GM20431 (cell line): ENCODE measurements around the gene TCFL5.

ENCODE experiments used
- in situ Hi-C: fragments of 300-500 bp; cut with MseI, MboI; formaldehyde crosslinking; loops from one replicate; pipeline ENCODE4 v1.15.0; 2020; ENCODE audit warnings: low sequenced_read_pairs; ENCODE audit not compliant: unreplicated experiment

TCFL5 gene

GRCh38 chr20:62816031-62816883, 45.4 kb downstream of the TCFL5 start:
- in situ Hi-C loops = no loop called here

DNA sequence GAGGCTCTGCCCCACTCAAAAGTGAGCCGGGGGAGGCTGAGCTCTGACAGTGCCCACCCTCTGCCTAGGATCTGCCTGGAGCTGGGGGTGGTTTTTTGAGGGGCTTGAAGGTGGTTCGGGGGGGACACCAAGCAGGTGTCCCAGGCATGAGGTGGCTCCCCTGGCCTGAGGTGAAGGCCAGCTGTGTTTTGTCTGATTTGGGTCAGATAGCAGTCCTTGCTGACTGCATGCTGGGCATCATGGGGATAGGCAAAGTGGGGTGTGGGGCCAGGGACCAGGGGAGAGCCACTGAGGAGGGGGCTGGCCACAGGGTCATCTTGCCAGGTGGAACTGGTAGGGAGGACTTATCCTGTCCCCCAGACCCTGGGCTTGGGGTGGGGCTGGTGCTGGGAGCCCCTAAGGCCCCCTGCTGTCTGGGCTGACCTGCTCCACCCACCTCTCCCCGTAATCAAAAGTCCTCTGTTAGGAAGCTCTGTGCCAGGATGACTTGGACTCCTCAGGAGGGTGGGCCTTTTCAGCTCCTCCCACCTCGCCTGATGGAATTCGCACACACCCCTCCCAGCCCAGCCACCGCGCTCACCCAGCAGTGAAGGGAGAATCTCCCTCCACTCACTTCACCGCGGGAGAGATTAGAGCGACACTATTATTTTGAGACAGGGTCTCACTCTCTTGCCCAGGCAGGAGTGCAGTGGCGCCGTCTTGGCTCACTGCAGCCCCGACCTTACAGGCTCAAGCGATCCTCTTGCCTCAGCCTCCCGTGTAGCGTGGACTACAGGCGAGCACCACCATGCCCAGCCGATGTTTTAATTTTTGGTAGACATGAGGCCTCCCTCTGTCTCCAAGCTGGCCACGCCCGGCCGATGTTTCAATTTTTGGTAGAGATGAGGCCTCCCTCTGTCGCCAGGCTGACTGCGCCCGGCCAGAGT, 46.3 kb downstream of the TCFL5 start:
- in situ Hi-C loops = no loop called here

DNA sequence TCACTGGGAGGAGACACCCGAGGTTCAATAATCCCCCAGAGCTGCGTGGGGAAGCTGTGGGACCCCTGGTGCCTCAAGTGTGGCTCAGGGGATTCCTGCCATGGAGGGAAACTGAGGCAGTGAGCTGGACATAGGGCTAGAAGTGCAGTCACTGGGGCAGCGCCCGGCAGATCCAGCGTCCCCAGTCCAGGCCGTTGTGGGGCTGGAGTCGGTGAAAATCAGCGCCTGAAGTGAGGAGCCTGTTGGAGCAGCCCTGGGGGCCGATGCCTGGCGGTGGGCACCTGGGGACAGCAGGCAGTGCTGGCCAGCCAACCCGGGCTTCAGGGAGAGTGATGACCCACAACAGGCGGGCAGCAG, 46.9 kb downstream of the TCFL5 start:
- in situ Hi-C loops = no loop called here

- in situ Hi-C loops = no loop called here
Observed at GRCh38 chr20:62814060-62814708, 47.4 kb downstream of the TCFL5 start.

DNA sequence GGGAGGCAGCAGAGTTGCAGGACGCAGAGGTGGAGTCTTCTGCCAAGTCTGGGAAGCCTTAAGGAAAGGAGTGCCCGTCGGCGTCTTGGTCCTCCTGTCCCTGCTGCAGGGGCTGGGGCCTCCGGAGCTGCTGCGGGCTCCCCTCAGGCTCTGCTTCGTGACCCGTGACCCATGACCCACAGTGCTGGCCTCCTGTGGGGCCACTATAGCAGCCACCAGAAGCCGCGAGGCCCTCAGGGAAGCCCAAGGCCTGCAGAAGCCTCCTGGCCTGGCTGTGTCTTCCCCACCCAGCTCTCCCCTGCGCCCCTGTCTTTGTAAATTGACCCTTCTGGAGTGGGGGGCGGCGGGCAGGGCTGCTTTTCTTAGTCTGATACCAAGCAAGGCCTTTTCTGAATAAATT, 48.0 kb downstream of the TCFL5 start:
- in situ Hi-C loops = no loop called here

DNA sequence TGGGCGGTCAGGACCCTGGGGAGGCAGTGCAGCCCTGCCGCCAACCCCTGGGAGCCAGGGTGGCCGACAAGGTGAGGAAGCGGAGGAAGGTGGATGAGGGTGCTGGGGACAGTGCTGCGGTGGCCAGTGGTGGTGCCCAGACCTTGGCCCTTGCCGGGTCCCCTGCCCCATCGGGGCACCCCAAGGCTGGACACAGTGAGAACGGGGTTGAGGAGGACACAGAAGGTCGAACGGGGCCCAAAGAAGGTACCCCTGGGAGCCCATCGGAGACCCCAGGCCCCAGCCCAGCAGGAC, 48.8 kb downstream of the TCFL5 start:
- in situ Hi-C loops = no loop called here

DNA sequence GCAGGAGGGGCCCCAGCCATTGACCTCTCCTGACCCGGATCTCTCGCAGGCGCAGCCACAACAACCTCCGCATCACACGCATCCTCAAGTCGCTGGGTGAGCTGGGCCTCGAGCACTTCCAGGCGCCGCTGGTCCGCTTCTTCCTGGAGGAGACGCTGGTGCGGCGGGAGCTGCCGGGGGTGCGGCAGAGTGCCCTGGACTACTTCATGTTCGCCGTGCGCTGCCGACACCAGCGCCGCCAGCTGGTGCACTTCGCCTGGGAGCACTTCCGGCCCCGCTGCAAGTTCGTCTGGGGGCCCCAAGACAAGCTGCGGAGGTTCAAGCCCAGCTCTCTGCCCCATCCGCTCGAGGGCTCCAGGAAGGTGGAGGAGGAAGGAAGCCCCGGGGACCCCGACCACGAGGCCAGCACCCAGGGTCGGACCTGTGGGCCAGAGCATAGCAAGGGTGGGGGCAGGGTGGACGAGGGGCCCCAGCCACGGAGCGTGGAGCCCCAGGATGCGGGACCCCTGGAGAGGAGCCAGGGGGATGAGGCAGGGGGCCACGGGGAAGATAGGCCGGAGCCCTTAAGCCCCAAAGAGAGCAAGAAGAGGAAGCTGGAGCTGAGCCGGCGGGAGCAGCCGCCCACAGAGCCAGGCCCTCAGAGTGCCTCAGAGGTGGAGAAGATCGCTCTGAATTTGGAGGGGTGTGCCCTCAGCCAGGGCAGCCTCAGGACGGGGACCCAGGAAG, 49.3 kb downstream of the TCFL5 start:
- in situ Hi-C loops = no loop called here

- in situ Hi-C loops = no loop called here
Observed at GRCh38 chr20:62811720-62812119, 49.9 kb downstream of the TCFL5 start.

DNA sequence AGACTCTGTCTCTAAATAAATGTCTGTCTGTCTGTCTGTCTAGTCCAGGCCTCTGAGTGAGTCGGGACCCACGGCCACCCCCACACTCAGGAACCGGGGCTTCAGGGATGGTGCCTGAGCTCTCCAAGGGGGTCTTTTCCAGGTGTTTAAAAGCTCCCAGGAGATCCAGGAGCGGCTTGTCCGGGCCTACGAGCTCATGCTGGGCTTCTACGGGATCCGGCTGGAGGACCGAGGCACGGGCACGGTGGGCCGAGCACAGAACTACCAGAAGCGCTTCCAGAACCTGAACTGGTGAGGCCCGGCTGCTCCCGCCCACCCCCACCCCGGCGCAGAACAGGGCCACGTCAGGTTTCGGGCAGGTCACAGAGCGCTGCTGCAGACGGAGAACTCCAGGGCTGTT, 50.3 kb downstream of the TCFL5 start:
- in situ Hi-C loops = no loop called here

DNA sequence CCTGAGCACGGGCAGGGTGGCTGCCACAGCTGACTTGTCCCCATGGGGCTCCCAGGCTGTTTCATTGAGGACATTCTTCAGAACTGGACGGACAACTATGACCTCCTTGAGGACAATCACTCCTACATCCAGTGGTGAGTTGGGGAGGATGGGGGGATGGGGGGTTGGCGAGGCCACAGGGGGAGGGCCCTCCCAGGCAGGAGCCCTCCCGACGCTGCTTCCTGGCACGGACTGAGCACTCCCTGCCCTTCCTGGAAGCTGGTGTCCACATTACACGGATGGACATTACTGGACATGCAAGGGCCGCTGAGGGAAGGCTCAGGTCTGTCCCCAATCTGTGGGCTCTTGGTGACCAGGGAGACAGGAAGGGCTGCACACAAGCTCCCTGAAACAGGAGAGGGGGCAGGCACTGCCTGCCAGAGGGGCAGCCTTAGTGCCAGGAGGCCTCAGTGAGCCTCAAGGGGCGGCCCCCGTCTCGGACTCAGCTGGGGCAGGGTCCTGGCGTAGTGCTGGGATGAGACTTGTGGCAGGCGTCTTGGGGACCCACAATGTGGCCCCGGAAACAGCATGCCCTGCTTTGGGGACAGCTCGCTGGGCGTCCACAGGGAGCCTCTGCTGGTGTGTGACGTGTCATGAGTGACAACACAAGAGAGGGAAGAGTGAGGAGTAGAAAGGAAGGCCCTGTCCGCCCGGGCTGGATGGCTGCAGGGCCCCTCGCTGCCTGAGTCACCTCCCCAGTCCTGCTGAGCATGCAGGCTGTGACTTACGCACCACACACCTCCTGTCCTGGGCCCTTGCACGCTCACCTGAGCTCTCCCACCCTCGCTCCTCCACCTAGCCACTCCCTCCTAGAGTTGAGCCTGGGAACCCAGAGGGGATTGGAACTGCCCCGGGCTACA, 51.8 kb downstream of the TCFL5 start:
- in situ Hi-C loops = no loop called here

DNA sequence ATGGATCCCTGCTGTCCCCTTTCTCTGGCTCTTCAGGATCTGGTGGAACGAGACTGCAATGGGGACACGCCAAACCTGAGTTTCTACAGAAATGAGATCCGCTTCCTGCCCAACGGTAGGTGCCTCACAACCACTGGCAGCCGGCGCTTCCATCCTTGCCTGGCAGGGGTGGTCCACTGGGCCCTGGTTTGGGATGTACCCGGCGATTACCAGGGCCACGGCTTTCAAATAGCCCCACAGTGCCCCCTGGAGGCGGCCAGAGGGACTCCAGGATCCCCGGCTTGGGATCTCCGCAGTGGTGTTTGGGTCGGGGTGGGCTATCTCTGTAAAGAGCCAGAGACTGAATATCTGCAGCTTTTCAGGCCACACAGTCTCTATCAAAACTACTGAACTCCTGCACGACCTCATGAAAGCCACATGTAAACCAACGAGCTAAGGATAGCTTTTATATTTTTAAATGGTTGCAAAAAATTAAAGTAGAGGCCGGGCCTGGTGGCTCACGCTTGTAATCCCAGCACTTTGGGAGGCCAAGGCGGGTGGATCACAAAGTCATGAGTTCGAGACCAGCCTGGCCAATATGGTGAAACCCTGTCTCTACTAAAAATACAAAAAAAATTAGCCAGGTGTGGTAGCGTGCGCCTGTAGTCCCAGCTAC, 53.3 kb downstream of the TCFL5 start:
- in situ Hi-C loops = no loop called here

- in situ Hi-C loops = no loop called here
Observed at GRCh38 chr20:62807444-62808210, 54.0 kb downstream of the TCFL5 start.

GRCh38 chr20:62806383-62807050, 55.1 kb downstream of the TCFL5 start:
- in situ Hi-C loops = no loop called here

DNA sequence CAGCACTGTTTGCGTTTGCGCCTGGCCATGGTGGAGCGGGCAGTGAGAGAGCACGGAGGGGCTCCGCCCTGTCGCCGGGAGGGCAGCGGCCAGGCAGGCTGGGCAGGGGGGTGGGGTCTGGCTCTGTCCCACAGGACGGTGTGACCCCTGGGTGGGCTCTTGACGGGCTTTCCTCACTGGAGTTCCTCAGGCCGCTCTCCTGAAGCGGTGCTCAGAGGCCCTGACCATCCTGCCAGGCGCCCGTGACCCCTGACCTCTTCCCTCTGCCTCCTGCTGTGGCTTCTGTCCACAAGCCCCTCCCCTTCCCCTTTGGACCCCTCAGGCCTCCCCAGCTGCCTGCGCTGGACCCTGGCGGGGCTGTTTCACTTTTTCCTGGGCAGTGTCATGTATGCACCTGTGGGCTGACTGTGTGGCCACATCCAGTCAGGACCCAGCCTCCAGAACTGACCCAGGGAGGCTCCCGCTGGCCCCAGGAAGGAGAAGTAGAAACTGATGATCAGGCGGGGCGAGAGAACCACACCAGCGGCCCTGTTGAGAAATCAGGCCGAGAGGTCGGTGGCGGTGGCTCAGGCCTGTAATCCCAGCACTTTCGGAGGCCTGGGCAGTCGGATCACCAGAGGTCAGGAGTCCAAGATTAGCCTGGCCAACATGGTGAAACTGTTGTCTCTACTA, 55.8 kb downstream of the TCFL5 start:
- in situ Hi-C loops = no loop called here

DNA sequence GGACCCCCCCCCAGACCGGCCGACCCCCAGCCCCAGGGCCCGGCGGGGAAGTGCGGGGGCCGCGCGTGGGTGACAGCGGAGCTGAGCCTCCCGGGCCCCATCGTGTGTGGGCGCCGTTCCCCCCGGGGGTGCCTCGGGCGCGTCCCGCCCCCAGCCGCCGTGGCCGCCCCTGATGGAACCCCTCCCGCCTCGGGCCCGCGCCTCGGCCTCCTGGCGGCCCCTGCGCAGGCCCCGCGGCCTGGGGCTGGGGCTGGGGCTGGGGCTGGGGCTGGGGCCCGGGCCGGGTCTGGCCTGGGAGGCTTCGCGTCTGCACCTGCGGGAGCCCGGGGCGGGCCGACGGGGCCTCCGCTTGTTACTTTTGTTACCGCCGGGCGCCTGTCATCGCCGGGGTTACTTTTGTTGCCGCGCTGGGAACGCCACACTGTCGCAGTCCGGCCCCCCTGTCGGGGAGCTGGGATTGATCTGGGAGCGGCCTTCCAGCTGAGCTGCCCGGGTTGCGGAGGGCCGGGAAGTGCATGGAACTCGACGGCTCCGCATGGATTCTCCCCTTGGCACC, 56.4 kb downstream of the TCFL5 start:
- in situ Hi-C loops = no loop called here

DNA sequence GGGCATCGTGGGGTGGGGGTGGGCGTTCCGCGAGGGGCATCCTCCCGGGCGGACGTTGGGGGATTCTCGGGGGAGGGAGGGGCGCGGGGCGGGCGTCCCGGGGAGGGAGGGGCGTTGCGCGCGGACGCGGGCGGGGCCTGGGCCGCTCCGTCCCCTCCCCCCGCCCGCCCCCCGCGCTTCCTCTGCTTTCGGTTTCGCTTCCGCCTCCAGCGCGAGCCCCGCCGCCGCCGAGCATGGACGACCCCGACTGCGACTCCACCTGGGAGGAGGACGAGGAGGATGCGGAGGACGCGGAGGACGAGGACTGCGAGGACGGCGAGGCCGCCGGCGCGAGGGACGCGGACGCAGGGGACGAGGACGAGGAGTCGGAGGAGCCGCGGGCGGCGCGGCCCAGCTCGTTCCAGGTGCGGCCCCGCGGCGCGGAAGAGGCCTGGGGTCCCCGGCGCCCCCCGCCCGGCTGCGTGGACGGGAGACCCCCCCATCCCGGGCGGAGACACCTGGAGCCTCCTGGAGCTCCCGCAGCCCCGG, 56.9 kb downstream of the TCFL5 start, which contains the start of gene OGFR:
OGFR (plus strand) TSS at position 209 of the 528 bp plus-strand sequence; CDS start at position 234, 25 bp downstream.
- in situ Hi-C loops = no loop called here
